Neural cell (in vitro differentiated cells): ENCODE data around the gene GGCX. TPM values are rescaled to one million over a fixed set of nuclear protein-coding genes. Genes with fewer than 3 reads are reported as not detected.

ENCODE experiments used
- H2AFZ ChIP-seq: fragments of 200-600, 300-800 bp; sonication (generic), shearing (Covaris generic); 2 replicates; pipeline ENCODE4 v1.6.0; 2014; ENCODE audit warnings: low read depth, mild to moderate bottlenecking, antibody characterized with exemption, low read length, moderate library complexity
- H3F3A ChIP-seq: fragments of 200-600 bp; shearing (Covaris generic); 2 replicates; pipeline ENCODE4 v1.6.1; 2016; ENCODE audit warnings: mild to moderate bottlenecking, moderate library complexity, mixed read lengths, antibody characterized with exemption, low read length; ENCODE audit not compliant: insufficient read depth, poor library complexity, severe bottlenecking
- H3K27ac ChIP-seq: fragments of 200-600, 300-800 bp; sonication (generic), shearing (Covaris generic); 2 replicates; pipeline ENCODE4 v1.5.1; 2014; ENCODE audit warnings: mild to moderate bottlenecking, low read length, moderate library complexity
- H3K27me3 ChIP-seq: fragments of 300-800, 200-600 bp; sonication (generic), shearing (Covaris generic); 2 replicates; pipeline ENCODE4 v1.6.0; 2014; ENCODE audit warnings: mild to moderate bottlenecking, low read depth, low read length, moderate library complexity; ENCODE audit not compliant: insufficient read depth
- H3K36me3 ChIP-seq: fragments of 300-800, 200-600 bp; sonication (generic), shearing (Covaris generic); 2 replicates; pipeline ENCODE4 v1.5.1; 2014; ENCODE audit warnings: mild to moderate bottlenecking, antibody characterized with exemption, low read length, moderate library complexity; ENCODE audit not compliant: insufficient read depth
- H3K4me2 ChIP-seq: fragments of 300-800, 200-600 bp; sonication (generic), shearing (Covaris generic); 2 replicates; pipeline ENCODE4 v1.6.0; 2014; ENCODE audit warnings: mild to moderate bottlenecking, low read length
- H3K4me3 ChIP-seq: fragments of 300-800, 200-600 bp; sonication (generic), shearing (Covaris generic); 2 replicates; pipeline ENCODE4 v1.5.1; 2014; ENCODE audit warnings: mild to moderate bottlenecking, low read length, moderate library complexity
- H3K79me2 ChIP-seq: fragments of 200-600 bp; shearing (Covaris generic); replicated peaks from 2 replicates; pipeline ENCODE4 v1.6.0; 2014; ENCODE audit warnings: mild to moderate bottlenecking, low read length, moderate library complexity; ENCODE audit not compliant: insufficient read depth
- H3K9ac ChIP-seq: fragments of 300-800, 200-600 bp; sonication (generic), shearing (Covaris generic); 2 replicates; pipeline ENCODE4 v1.6.1; 2016; ENCODE audit warnings: mild to moderate bottlenecking, low read length, mixed read lengths
- H3K9me2 ChIP-seq: fragments of 200-600 bp; shearing (Covaris generic); 2 replicates; pipeline ENCODE4 v1.6.1; 2016; ENCODE audit warnings: mild to moderate bottlenecking, low read length, mixed read lengths; ENCODE audit not compliant: insufficient read depth
- H3K9me3 ChIP-seq: fragments of 200-600, 300-800 bp; sonication (generic), shearing (Covaris generic); 2 replicates; pipeline ENCODE4 v1.6.1; 2016; ENCODE audit warnings: mild to moderate bottlenecking, mixed run types, low read length, moderate library complexity, mixed read lengths
- H4K20me1 ChIP-seq: fragments of 200-600 bp; shearing (Covaris generic); 2 replicates; pipeline ENCODE4 v1.6.1; 2016; ENCODE audit warnings: mild to moderate bottlenecking, mixed run types; ENCODE audit not compliant: insufficient read depth
- EP300 ChIP-seq: fragments of 450-650 bp; conservative IDR thresholded peaks from 2 replicates; pipeline ENCODE4 v1.6.1; 2014; ENCODE audit warnings: antibody characterized with exemption, mild to moderate bottlenecking, moderate library complexity; ENCODE audit not compliant: poor library complexity, severe bottlenecking
- EZH2 ChIP-seq: fragments of 200-600, 300-800 bp; shearing (Covaris generic), sonication (generic); IDR thresholded peaks from 2 replicates; pipeline ENCODE4 v1.6.1; 2014; ENCODE audit warnings: antibody characterized with exemption, low read length, borderline replicate concordance, mild to moderate bottlenecking; ENCODE audit not compliant: insufficient read depth, poor library complexity, severe bottlenecking
- MXI1 ChIP-seq: fragments of 450-650 bp; conservative IDR thresholded peaks from 2 replicates; pipeline ENCODE4 v1.6.1; 2014; ENCODE audit warnings: antibody characterized with exemption, mild to moderate bottlenecking; ENCODE audit not compliant: poor library complexity, severe bottlenecking
- POLR2AphosphoS5 ChIP-seq: IDR thresholded peaks from 2 replicates; pipeline ENCODE4 v1.6.1; 2012
- RAD21 ChIP-seq: fragments of 450-650 bp; conservative IDR thresholded peaks from 2 replicates; pipeline ENCODE4 v1.6.1; 2014; ENCODE audit warnings: antibody characterized with exemption, mild to moderate bottlenecking, moderate library complexity
- SMC3 ChIP-seq: fragments of 450-650 bp; conservative IDR thresholded peaks from 2 replicates; pipeline ENCODE4 v1.6.1; 2014; ENCODE audit warnings: antibody characterized with exemption, mild to moderate bottlenecking, moderate library complexity; ENCODE audit not compliant: poor library complexity
- TAF1 ChIP-seq: IDR thresholded peaks from 2 replicates; pipeline ENCODE4 v1.6.1; 2012; ENCODE audit warnings: low read depth
- polyA plus RNA-seq: library from polyadenylated mRNA; depleted of rRNA; stranded (reverse); fragments of >200 nt; gene quantifications from 2 replicates; pipeline ENCODE4 v1.2.3, GENCODE V29; 2014
- TF ChIP-seq, protein P1 (sequence below): fragments of 450-650 bp; IDR thresholded peaks from 2 replicates; pipeline ENCODE4 v1.5.1; 2014; ENCODE audit warnings: antibody characterized with exemption, mild to moderate bottlenecking, moderate library complexity; ENCODE audit not compliant: poor library complexity, severe bottlenecking
- TF ChIP-seq, protein P2 (sequence below): IDR thresholded peaks from 2 replicates; pipeline ENCODE4 v1.6.1; 2012; ENCODE audit warnings: borderline replicate concordance

GGCX gene
- polyA plus RNA-seq, 1 donor from 2014 or later, result 41.4 TPM

DNA sequence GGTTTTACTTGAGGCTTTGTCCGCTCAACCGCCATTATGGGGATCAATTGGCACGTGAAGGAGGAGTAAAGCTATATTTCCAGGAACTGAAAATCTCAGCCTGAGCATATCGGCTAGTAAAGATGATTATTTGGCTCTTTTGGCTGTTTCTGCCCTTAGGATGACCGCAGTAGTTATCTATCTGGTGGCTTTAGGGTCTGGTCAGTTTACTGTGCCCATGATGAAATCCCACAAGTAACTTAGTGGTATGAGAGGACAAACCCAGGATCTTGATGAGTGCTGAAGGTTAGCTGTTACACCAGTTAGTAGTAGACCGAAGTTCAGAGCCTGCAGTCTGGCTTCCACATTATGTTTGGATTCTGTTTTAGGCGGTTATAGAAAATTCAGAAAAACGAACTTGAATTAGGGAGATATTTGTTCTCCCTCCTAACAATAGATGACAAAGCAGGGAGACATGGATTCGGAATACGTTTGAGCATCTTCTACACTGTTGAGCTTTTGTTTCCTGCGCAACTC, 21.1 kb downstream of the GGCX start:
- Histone ChIP-seq H2AFZ (no peak overlapping the region), H4K20me1 (peaks cover 23% of the 10 kb centered on the region), H3K79me2 (peaks cover 39% of the 10 kb centered on the region), H3K9me3 (no peaks in the 10 kb centered on the region), H3K4me2 (peak overlapping the region; percentile 85), H3K9ac (peak overlapping the region; percentile 99), H3K27ac (peak overlapping the region; percentile 98), H3K9me2 (no peaks in the 10 kb centered on the region), H3K27me3 (no peaks in the 10 kb centered on the region), H3F3A (peaks cover 6% of the 10 kb centered on the region), H3K4me3 (peak overlapping the region; percentile 91), H3K36me3 (peaks cover 20% of the 10 kb centered on the region)
- TF ChIP-seq EZH2 (no peak), SMC3 (no peak), RAD21 (no peak), POLR2AphosphoS5 (no peak), TAF1 (no peak), EP300 (no peak), MXI1 (no peak)
- TF ChIP-seq, protein P1, sequence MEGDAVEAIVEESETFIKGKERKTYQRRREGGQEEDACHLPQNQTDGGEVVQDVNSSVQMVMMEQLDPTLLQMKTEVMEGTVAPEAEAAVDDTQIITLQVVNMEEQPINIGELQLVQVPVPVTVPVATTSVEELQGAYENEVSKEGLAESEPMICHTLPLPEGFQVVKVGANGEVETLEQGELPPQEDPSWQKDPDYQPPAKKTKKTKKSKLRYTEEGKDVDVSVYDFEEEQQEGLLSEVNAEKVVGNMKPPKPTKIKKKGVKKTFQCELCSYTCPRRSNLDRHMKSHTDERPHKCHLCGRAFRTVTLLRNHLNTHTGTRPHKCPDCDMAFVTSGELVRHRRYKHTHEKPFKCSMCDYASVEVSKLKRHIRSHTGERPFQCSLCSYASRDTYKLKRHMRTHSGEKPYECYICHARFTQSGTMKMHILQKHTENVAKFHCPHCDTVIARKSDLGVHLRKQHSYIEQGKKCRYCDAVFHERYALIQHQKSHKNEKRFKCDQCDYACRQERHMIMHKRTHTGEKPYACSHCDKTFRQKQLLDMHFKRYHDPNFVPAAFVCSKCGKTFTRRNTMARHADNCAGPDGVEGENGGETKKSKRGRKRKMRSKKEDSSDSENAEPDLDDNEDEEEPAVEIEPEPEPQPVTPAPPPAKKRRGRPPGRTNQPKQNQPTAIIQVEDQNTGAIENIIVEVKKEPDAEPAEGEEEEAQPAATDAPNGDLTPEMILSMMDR, result no peak
- TF ChIP-seq, protein P2, sequence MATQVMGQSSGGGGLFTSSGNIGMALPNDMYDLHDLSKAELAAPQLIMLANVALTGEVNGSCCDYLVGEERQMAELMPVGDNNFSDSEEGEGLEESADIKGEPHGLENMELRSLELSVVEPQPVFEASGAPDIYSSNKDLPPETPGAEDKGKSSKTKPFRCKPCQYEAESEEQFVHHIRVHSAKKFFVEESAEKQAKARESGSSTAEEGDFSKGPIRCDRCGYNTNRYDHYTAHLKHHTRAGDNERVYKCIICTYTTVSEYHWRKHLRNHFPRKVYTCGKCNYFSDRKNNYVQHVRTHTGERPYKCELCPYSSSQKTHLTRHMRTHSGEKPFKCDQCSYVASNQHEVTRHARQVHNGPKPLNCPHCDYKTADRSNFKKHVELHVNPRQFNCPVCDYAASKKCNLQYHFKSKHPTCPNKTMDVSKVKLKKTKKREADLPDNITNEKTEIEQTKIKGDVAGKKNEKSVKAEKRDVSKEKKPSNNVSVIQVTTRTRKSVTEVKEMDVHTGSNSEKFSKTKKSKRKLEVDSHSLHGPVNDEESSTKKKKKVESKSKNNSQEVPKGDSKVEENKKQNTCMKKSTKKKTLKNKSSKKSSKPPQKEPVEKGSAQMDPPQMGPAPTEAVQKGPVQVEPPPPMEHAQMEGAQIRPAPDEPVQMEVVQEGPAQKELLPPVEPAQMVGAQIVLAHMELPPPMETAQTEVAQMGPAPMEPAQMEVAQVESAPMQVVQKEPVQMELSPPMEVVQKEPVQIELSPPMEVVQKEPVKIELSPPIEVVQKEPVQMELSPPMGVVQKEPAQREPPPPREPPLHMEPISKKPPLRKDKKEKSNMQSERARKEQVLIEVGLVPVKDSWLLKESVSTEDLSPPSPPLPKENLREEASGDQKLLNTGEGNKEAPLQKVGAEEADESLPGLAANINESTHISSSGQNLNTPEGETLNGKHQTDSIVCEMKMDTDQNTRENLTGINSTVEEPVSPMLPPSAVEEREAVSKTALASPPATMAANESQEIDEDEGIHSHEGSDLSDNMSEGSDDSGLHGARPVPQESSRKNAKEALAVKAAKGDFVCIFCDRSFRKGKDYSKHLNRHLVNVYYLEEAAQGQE, result no peak

- TF ChIP-seq RAD21, result no peak
- peak; percentile 100 for TF ChIP-seq MXI1
- no peak for TF ChIP-seq EZH2
- TF ChIP-seq, protein P1, result no peak
- TF ChIP-seq, protein P2, result peak; percentile 3
- peak; percentile 13 for TF ChIP-seq TAF1
- no peak for TF ChIP-seq SMC3
- peak; percentile 21 for TF ChIP-seq POLR2AphosphoS5
- TF ChIP-seq EP300, result no peak
- H3K36me3 ChIP-seq, result peaks cover 17% of the 10 kb centered on the region
- H3K9me3 ChIP-seq, result no peaks in the 10 kb centered on the region
- peaks cover 23% of the 10 kb centered on the region for H4K20me1 ChIP-seq
- no peaks in the 10 kb centered on the region for H3K9me2 ChIP-seq
- no peak overlapping the region for H2AFZ ChIP-seq
- H3K9ac ChIP-seq, result peak overlapping the region; percentile 99
- H3K27me3 ChIP-seq, result no peaks in the 10 kb centered on the region
- peaks cover 6% of the 10 kb centered on the region for H3F3A ChIP-seq
- H3K79me2 ChIP-seq, result peaks cover 39% of the 10 kb centered on the region
- peak overlapping the region; percentile 85 for H3K4me2 ChIP-seq
- H3K4me3 ChIP-seq, result peak overlapping the region; percentile 91
- peak overlapping the region; percentile 98 for H3K27ac ChIP-seq
These were observed 21.7 kb downstream of the GGCX start for GRCh38 chr2:85539361-85540132.
